MCF 10A (cell line): ENCODE results near the gene WRNIP1. TPM values are rescaled to one million over a fixed set of nuclear protein-coding genes. Genes with fewer than 3 reads are reported as not detected.

Experiments
- BruUV-seq: library from RNA; stranded (reverse); fragments of 400-500 nt; replicated peaks from 2 replicates; lab custom pipeline; 2021; lab: Mats Ljungman, UMichigan
- CTCF ChIA-PET: fragments of 300-600 bp; sonication (Branson Sonifier 250); formaldehyde crosslinking; extraction: SDS; loops from one replicate; lab custom pipeline; 2021; ENCODE audit warnings: antibody characterized with exemption, inconsistent platforms; lab: Yijun Ruan, JAX
- POLR2A ChIA-PET: fragments of 300-600, 350-650 bp; sonication (Branson Sonifier 250); formaldehyde crosslinking; extraction: SDS; loops from one replicate; lab custom pipeline; 2020; ENCODE audit warnings: antibody characterized with exemption, inconsistent platforms; lab: Yijun Ruan, JAX
- DNase-seq: peaks from one replicate; pipeline ENCODE4 v3.0.0-alpha.2; 2018; ENCODE audit not compliant: unreplicated experiment
- H3K27ac Mint-ChIP-seq: one replicate; pipeline ENCODE4 v1.8.0; 2022; ENCODE audit warnings: mild to moderate bottlenecking, low read depth, mixed read lengths; ENCODE audit not compliant: unreplicated experiment
- H3K27me3 Mint-ChIP-seq: one replicate; pipeline ENCODE4 v1.8.0; 2022; ENCODE audit warnings: mixed read lengths; ENCODE audit not compliant: insufficient read depth, unreplicated experiment
- H3K36me3 Mint-ChIP-seq: one replicate; pipeline ENCODE4 v1.8.0; 2022; ENCODE audit warnings: mild to moderate bottlenecking, moderate library complexity, mixed read lengths; ENCODE audit not compliant: insufficient read depth, unreplicated experiment
- H3K4me1 Mint-ChIP-seq: one replicate; pipeline ENCODE4 v1.8.0; 2022; ENCODE audit warnings: mixed read lengths; ENCODE audit not compliant: insufficient read depth, unreplicated experiment
- H3K4me3 Mint-ChIP-seq: one replicate; pipeline ENCODE4 v1.8.0; 2022; ENCODE audit warnings: mild to moderate bottlenecking, moderate library complexity, mixed read lengths; ENCODE audit not compliant: unreplicated experiment
- H3K9me3 Mint-ChIP-seq: one replicate; pipeline ENCODE4 v1.8.0; 2022; ENCODE audit warnings: mixed read lengths; ENCODE audit not compliant: unreplicated experiment
- intact Hi-C: fragments of 100-400 bp; cut with micrococcal nuclease; formaldehyde crosslinking; loops from 2 replicates; pipeline ENCODE4 v1.14.1; 2022
- total RNA-seq: library from RNA; stranded (reverse); gene quantifications from 2 replicates; pipeline ENCODE4 v1.2.3, GENCODE V29; 2022
- TF ChIP-seq, protein P1 (sequence below): fragments of 200-600 bp; IDR thresholded peaks from one replicate; pipeline ENCODE4 v1.8.0; 2022; ENCODE audit warnings: antibody characterized with exemption, mild to moderate bottlenecking; ENCODE audit not compliant: unreplicated experiment

WRNIP1 gene
- total RNA-seq, 1 experiment from 2014 or later: 44.8 TPM

DNA sequence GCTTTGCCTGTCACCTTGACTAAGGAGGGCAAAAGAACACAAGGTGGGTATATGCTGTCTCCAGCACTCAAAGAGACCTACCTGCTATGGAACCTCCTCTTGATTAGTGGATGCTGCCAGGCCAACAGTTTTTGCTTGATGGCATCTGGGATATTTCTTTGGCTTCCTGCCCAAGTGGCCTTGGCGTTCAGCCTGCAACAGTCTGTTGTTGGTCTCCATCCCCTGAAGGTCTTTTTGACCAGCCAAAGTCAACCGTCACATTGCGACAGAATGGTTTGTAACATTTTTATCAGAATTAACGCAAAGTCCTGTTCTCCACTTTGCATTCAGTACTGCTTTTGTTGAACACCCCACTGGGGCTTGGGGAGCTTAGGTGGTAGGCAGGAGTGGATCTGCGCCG, 39.3 kb downstream of the WRNIP1 start:
- ChIA-PET POLR2A (interaction anchor here (1.0 to 1.3 kb wide), 2 partner anchors 11 to 14 kb away, joined by 3 read pairs; no protein-coding TSS in a partner anchor), CTCF (interaction anchor here (0.9 to 1.9 kb wide), 3 partner anchors 13 to 53 kb away, joined by 3 to 10 read pairs (median 3); no protein-coding TSS in a partner anchor)
- Mint-ChIP-seq H3K9me3 (no peaks in the 10 kb centered on the region), H3K4me1 (peaks cover 9% of the 10 kb centered on the region), H3K36me3 (no peaks in the 10 kb centered on the region), H3K27me3 (no peaks in the 10 kb centered on the region), H3K4me3 (no peak overlapping the region), H3K27ac (no peak overlapping the region)
- intact Hi-C loops: no loop called here
- no TSS peak for BruUV-seq
- no peak for DNase-seq
- TF ChIP-seq, protein P1, sequence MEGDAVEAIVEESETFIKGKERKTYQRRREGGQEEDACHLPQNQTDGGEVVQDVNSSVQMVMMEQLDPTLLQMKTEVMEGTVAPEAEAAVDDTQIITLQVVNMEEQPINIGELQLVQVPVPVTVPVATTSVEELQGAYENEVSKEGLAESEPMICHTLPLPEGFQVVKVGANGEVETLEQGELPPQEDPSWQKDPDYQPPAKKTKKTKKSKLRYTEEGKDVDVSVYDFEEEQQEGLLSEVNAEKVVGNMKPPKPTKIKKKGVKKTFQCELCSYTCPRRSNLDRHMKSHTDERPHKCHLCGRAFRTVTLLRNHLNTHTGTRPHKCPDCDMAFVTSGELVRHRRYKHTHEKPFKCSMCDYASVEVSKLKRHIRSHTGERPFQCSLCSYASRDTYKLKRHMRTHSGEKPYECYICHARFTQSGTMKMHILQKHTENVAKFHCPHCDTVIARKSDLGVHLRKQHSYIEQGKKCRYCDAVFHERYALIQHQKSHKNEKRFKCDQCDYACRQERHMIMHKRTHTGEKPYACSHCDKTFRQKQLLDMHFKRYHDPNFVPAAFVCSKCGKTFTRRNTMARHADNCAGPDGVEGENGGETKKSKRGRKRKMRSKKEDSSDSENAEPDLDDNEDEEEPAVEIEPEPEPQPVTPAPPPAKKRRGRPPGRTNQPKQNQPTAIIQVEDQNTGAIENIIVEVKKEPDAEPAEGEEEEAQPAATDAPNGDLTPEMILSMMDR: no peak

DNA sequence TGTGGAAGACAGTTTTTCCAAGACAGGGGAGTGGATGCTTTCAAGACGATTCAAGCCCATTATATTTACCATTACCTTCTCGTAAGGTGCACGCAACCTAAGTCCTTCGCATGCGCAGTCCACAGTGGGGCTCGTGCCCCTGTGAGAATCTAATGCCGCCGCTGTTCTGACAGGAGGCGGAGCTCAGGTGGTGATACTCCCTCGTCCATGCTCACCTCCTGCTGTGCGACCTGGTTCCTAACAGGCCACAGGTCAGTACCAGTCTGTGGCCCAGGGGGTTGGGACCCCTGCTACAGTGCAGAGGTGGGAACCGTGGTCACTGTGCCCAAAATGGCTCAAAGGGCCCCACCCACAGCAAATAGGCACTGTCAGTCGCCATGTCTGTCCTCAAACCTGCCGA, 39.8 kb downstream of the WRNIP1 start:
- no TSS peak for BruUV-seq
- Mint-ChIP-seq H3K4me3 (no peak overlapping the region), H3K27ac (no peak overlapping the region), H3K36me3 (no peaks in the 10 kb centered on the region), H3K27me3 (no peaks in the 10 kb centered on the region), H3K9me3 (no peaks in the 10 kb centered on the region), H3K4me1 (peaks cover 14% of the 10 kb centered on the region)
- ChIA-PET POLR2A (interaction anchor here (1.3 kb wide), 1 partner anchor 11 kb away, joined by 3 read pairs; no protein-coding TSS in a partner anchor), CTCF (interaction anchor here (1.0 to 1.9 kb wide), 3 partner anchors 14 to 53 kb away, joined by 3 to 10 read pairs (median 3); no protein-coding TSS in a partner anchor)
- TF ChIP-seq, protein P1: no peak
- DNase-seq: no peak
- intact Hi-C loops: no loop called here

DNA sequence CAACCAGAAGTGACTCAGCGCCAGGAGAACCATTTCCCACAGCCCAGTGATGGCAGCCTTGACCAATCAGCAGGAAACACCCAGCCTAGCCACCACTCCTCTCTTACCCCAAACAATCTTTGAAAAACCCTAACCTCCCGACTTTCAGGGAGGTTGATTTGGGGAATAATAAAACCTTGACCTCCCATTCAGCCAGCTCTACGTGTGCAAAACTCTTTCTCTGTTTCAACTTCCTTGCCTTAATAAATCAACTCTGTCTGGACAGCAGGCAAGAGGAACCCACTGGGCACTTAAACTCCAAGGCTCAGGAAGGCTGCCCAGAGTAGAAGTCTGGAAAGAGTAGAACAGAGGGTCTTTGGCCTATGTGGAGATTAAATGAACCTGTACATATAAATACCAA, 41.5 kb downstream of the WRNIP1 start:
- H3K9me3 Mint-ChIP-seq: no peaks in the 10 kb centered on the region
- intact Hi-C loops: no loop called here
- ChIA-PET POLR2A (no interaction called here), CTCF (interaction anchor here (2.3 kb wide), 1 partner anchor 36 kb away, joined by 6 read pairs; the partner anchor contains the start of gene SERPINB1)
- H3K4me1 Mint-ChIP-seq: peaks cover 20% of the 10 kb centered on the region
- no peak overlapping the region for H3K4me3 Mint-ChIP-seq
- no TSS peak for BruUV-seq
- DNase-seq: no peak
- H3K27ac Mint-ChIP-seq: no peak overlapping the region
- no peaks in the 10 kb centered on the region for H3K27me3 Mint-ChIP-seq
- TF ChIP-seq, protein P1: no peak
- no peaks in the 10 kb centered on the region for H3K36me3 Mint-ChIP-seq

DNA sequence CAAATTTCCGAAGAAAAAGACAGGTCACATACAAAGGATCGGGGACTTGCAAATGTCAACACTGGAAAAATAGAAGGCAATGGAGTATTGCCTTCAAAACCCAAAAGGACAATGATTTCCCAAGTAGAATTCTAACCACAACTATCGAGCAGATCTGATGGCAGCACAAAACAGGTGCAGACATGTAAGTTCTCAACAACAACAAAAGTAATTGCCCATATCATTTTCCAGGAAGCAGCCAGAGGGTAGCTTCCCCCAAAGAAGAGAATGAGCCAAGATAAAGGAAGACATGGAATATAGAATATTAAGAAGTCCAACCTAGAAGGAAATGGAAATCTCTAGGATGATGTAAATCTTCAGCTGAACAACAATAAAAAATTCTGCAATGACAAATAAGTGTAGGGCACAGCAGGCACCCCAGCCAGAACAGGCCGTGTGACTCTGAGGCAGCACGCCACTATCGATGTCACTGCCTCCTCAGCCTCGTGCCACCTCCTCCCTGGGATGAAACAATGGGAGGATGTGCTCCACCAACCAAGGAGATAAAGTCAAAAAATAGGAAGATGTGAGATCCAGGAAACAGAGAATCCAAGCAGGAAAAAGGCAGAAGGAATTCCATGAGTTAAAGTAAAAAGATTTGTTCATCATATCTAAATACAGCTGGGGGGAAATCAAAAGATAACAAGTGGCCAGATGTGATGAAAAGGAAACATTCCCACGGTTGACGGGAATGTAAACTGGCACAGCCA, 42.3 kb downstream of the WRNIP1 start:
- no TSS peak for BruUV-seq
- TF ChIP-seq, protein P1: no peak
- no peak overlapping the region for H3K27ac Mint-ChIP-seq
- no peaks in the 10 kb centered on the region for H3K27me3 Mint-ChIP-seq
- peaks cover 24% of the 10 kb centered on the region for H3K4me1 Mint-ChIP-seq
- no peaks in the 10 kb centered on the region for H3K9me3 Mint-ChIP-seq
- intact Hi-C loops: no loop called here
- POLR2A ChIA-PET: interaction anchor here (1.8 kb wide), 1 partner anchor 10 kb away, joined by 4 read pairs; no protein-coding TSS in a partner anchor
- H3K4me3 Mint-ChIP-seq: no peak overlapping the region
- CTCF ChIA-PET: interaction anchor here (1.1 to 2.4 kb wide), 3 partner anchors 16 to 39 kb away, joined by 3 to 6 read pairs (median 6); partner anchors contain the start of gene SERPINB1
- no peak for DNase-seq
- H3K36me3 Mint-ChIP-seq: no peaks in the 10 kb centered on the region
